Measurements from ENCODE around the gene ERI3. TPM values are rescaled to one million over a fixed set of nuclear protein-coding genes. Genes with fewer than 3 reads are reported as not detected.

Gene ERI3
- total and polyA plus RNA-seq, 9 of the 15 experiments (the other 6 are each of a cell fraction or from before 2014, with no cell fraction given): 47.8 to 93.4 (median 67.2) TPM

DNA sequence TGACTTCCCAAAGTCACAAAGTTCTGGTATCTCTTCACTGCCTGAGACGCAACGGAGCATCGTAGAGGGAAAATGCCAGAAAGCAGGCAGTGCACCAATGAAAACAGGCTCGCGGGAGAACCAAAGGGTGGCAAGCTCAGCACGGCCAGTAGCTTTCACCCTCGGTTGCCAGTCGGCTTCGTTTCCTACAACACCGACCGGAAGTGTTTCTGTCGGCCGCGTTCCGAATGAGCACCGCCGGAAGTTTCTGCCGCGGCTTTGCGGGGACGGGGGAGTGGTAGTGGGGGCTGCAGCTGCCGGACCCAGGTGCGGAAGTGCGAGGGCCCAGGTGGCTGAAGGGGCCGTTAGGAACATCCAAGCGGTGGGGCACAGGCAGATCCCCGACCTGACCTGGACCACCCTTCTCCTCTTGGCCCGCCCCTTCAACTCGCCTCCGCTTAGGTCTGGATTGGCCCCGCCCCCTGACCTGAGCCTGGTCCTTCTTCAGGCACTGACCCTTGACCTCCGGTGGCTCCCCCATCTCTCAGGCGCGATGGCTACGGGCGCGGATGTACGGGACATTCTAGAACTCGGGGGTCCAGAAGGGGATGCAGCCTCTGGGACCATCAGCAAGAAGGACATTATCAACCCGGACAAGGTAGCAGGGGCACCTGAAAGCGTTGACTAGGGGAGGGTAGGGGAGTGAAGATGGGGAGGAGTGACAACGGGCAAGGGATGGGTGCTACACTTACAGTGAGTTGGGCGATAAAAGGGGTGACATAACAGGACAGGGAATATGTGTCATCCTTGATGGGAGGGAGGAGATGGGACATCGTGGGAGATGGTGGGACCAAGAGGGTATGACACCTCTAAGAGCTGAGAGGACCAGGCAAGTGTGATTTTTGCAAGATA, 141.6 kb downstream of the ERI3 start, which contains the start of gene DMAP1 (continued):
- TF ChIP-seq GABPA (tag; conservative IDR thresholded peaks at IDR 0.05; ENCODE audit: low read depth) (peak; percentile 100), ZEB2 (IDR thresholded peaks at IDR 0.05) (peak; percentile 100), NR3C1 (CRISPR knock-in tag; IDR thresholded peaks at IDR 0.05) (0 out of 2 replicates have a peak, but pooled peaks have one; percentile 30), FUS (optimal IDR thresholded peaks at IDR 0.05; ENCODE audit: low read depth, low read length) (no peak), ZNF124 (CRISPR knock-in tag; IDR thresholded peaks at IDR 0.05) (no peak), SMAD4 (CRISPR knock-in tag; conservative IDR thresholded peaks at IDR 0.05) (peak; percentile 71), TCF7 (IDR thresholded peaks at IDR 0.05; ENCODE audit: borderline replicate concordance) (peak; percentile 95), MAFK (IDR thresholded peaks at IDR 0.05; ENCODE audit: low read length) (peak; percentile 46; the same call in 1 of the 2 replicates), SMARCC2 (IDR thresholded peaks at IDR 0.05; ENCODE audit: low read depth) (no peak), ZSCAN29 (IDR thresholded peaks at IDR 0.05) (no peak), ILK (tag; IDR thresholded peaks at IDR 0.05; ENCODE audit: borderline replicate concordance, low read depth) (no peak), CTBP1 (IDR thresholded peaks at IDR 0.05; ENCODE audit: borderline replicate concordance) (peak; percentile 97), NCOA4 (IDR thresholded peaks at IDR 0.05; ENCODE audit: partially characterized antibody) (peak; percentile 14), ZNF696 (CRISPR knock-in tag; conservative IDR thresholded peaks at IDR 0.05) (peak; percentile 54; the same call in 1 of the 2 replicates), ZNF174 (CRISPR knock-in tag; IDR thresholded peaks at IDR 0.05) (0 out of 2 replicates have a peak, but pooled peaks have one; percentile 72)
- TF ChIP-seq, protein P1, sequence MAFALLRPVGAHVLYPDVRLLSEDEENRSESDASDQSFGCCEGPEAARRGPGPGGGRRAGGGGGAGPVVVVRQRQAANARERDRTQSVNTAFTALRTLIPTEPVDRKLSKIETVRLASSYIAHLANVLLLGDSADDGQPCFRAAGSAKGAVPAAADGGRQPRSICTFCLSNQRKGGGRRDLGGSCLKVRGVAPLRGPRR (CRISPR knock-in tag; IDR thresholded peaks at IDR 0.05): no peak
- TF ChIP-seq, protein P2, sequence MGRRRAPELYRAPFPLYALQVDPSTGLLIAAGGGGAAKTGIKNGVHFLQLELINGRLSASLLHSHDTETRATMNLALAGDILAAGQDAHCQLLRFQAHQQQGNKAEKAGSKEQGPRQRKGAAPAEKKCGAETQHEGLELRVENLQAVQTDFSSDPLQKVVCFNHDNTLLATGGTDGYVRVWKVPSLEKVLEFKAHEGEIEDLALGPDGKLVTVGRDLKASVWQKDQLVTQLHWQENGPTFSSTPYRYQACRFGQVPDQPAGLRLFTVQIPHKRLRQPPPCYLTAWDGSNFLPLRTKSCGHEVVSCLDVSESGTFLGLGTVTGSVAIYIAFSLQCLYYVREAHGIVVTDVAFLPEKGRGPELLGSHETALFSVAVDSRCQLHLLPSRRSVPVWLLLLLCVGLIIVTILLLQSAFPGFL (CRISPR knock-in tag; IDR thresholded peaks at IDR 0.05): no peak
- TF ChIP-seq, protein P3, sequence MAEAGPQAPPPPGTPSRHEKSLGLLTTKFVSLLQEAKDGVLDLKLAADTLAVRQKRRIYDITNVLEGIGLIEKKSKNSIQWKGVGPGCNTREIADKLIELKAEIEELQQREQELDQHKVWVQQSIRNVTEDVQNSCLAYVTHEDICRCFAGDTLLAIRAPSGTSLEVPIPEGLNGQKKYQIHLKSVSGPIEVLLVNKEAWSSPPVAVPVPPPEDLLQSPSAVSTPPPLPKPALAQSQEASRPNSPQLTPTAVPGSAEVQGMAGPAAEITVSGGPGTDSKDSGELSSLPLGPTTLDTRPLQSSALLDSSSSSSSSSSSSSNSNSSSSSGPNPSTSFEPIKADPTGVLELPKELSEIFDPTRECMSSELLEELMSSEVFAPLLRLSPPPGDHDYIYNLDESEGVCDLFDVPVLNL (CRISPR knock-in tag; IDR thresholded peaks at IDR 0.05; ENCODE audit: low read depth): peak; percentile 59; the same call in 1 of the 2 replicates
- TF ChIP-seq, protein P4, sequence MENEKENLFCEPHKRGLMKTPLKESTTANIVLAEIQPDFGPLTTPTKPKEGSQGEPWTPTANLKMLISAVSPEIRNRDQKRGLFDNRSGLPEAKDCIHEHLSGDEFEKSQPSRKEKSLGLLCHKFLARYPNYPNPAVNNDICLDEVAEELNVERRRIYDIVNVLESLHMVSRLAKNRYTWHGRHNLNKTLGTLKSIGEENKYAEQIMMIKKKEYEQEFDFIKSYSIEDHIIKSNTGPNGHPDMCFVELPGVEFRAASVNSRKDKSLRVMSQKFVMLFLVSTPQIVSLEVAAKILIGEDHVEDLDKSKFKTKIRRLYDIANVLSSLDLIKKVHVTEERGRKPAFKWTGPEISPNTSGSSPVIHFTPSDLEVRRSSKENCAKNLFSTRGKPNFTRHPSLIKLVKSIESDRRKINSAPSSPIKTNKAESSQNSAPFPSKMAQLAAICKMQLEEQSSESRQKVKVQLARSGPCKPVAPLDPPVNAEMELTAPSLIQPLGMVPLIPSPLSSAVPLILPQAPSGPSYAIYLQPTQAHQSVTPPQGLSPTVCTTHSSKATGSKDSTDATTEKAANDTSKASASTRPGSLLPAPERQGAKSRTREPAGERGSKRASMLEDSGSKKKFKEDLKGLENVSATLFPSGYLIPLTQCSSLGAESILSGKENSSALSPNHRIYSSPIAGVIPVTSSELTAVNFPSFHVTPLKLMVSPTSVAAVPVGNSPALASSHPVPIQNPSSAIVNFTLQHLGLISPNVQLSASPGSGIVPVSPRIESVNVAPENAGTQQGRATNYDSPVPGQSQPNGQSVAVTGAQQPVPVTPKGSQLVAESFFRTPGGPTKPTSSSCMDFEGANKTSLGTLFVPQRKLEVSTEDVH (IDR thresholded peaks at IDR 0.05; ENCODE audit: low read depth, partially characterized antibody): peak; percentile 98
